OCI-LY7 (cell line): Measurements from ENCODE around the gene HACL1.
A peak's percentile ranks its signal among the peaks of the same experiment; 100 is the strongest.

Experiments
- EZH2phosphoT487 ChIP-seq: fragments of 200-600 bp; sonication (generic); IDR thresholded peaks from 2 replicates; pipeline ENCODE4 v1.6.1; 2018; ENCODE audit warnings: low read depth, borderline replicate concordance, mild to moderate bottlenecking, mixed run types, antibody characterized with exemption, low read length, moderate library complexity, mixed read lengths
- TF ChIP-seq, protein P1 (sequence below): fragments of 200-600 bp; sonication (generic); conservative IDR thresholded peaks from 2 replicates; pipeline ENCODE4 v1.5.1; 2014; ENCODE audit warnings: mild to moderate bottlenecking, antibody characterized with exemption, low read length, moderate library complexity, mixed read lengths

DNA sequence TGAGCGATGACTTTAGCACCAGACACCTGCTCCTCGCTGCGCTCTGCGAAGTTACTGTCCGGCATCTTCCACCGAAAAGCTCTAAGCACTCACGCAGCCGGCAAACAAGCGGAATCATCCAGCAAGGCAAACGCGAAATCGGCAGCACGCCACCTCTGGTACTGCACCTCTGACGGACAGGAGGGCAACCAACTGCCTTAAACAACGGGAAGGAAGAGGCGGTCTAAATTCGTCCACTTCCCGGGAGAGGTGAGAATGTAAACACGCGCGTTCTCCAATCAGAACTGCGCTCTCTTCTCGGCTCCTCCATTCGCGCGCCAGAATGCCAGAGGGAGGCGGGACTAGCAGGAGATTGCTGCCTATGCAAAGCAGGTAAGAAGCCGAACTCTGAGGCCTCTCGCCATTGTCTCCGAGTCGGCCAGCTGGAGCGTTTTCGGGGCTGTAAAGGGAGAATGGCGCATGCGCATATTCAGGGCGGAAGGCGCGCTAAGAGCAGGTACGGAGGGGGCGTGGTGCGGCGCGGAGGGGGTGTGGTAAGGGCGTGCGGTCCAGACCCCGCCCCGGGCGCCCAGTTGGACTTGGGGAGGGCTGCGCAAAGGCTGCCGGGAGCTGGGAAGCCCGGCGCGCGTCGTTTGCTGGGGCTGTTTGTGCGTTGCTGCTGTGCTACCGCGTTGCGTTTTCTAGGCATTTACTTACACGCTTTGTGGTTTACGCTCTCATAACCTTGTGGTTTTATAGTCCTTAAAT is at the start of gene HACL1, which contains the start of gene BTD:
- TF ChIP-seq, protein P1, sequence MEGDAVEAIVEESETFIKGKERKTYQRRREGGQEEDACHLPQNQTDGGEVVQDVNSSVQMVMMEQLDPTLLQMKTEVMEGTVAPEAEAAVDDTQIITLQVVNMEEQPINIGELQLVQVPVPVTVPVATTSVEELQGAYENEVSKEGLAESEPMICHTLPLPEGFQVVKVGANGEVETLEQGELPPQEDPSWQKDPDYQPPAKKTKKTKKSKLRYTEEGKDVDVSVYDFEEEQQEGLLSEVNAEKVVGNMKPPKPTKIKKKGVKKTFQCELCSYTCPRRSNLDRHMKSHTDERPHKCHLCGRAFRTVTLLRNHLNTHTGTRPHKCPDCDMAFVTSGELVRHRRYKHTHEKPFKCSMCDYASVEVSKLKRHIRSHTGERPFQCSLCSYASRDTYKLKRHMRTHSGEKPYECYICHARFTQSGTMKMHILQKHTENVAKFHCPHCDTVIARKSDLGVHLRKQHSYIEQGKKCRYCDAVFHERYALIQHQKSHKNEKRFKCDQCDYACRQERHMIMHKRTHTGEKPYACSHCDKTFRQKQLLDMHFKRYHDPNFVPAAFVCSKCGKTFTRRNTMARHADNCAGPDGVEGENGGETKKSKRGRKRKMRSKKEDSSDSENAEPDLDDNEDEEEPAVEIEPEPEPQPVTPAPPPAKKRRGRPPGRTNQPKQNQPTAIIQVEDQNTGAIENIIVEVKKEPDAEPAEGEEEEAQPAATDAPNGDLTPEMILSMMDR = peak; percentile 61
- TF ChIP-seq EZH2phosphoT487 = no peak
